Daoy (cell line): ENCODE results near the gene PCOLCE2. TPM values are rescaled to one million over a fixed set of nuclear protein-coding genes. Genes with fewer than 3 reads are reported as not detected.

Experiments used
- DNase-seq: peaks from one replicate; pipeline ENCODE4 v3.0.0-alpha.2; 2015; ENCODE audit warnings: low read depth
- total RNA-seq: library from RNA; depleted of rRNA; stranded (reverse); fragments of >200 nt; shearing (Covaris generic); gene quantifications from 2 replicates; pipeline ENCODE4 v1.2.3, GENCODE V29; 2014

Gene PCOLCE2
- total RNA-seq, 1 experiment from 2014 or later, result 27.8 TPM

DNA sequence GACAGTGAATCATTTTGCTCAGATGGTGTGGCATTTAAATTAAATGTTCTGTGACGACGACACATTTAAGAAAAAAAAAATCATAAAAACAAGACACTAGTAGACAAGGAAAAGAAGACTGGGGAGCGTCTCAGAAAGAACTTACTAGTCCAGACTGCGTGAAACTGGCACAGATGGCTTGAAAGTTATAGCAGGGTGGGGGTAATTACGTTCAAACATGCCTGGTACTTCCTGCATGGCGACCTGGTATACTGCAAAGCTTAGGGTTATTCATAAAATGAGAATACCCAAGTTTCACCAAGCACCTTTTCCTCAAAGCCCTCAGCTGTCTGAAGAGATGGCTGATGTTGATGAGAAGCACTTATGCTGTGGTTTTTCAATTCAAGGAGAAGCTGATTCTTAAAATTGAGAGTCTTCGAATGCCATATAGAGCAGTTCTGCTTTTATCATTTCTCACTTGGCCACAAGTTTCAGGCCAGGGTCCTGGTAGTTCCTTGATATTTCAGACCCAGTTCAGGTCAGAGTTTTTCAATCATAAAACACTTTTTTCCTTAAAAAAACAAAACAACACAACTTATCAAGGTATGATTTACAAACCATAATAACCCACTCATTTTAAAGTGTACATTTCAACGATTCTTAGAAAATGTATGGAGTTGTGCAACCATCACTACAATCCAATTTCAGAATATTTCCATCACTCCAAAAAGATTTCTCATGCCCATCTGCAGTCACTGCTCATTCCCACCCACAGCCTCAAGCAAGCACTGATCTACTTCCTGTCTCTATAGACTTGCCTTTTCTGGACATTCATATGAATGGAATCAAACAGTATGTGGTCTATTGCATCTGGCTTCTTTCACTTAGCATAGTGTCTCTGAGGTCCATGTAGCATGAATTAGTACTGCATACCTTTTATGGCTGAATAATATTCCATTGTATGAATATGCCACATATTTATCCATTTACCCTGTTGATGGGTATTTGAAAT, 24.7 kb downstream of the PCOLCE2 start:
- DNase-seq, result peak; percentile 8

DNA sequence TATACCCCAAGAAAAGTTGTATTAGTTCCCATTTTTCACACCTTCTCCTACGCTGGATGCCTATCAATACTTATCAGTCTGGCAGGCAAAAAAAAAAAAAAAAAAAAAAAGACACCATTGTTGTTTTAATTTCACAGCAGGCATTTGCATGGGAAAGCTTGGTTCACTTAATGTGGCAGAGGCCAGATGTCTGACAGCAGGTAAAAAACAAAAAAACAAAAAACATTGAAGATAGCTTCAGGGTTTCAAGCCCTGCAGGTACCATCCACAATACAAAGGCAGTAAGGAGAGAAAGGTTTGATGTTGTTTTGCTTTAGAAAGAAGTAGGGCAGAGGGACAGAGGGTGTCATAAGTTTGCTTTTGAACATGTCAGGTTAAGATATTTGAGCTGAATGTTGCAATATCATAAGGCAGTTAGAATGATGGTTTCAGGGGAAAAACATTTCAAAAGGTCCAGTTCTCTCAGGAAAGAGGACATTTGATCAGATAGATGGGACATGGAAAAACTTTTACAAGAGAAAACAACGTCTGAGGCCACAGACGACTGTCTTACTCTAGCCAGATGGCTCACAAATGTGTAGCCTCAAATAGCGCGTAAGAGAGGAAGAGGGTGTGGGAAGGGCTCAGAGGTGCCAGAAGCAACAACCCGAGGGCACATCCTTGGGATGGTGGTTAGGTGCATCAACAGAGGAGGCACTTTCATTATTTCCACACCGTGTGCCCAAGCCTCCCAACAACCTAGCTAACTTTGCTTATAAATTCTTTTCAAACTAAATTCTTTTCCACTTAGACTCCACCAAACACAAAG, 25.7 kb downstream of the PCOLCE2 start:
- DNase-seq, result peak; percentile 91

DNA sequence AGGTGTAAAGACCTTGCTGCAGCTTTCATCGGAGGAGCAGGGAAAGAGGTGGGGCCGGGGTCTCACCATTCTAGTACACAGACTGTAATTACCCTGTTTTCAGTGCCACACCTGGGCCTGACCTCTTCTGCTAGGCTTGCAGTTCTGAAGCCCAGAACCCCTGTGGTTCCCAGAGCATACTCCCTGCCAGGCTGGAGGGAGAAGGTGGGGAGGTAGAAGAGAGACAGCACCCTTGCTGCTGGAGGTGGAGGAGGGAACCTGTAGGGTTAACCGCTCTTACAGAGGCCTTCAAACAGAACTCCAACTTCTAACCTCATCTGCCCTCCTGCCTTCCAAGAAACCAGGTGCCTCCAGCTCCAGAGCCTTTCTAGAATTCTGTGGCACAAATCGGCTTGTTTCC, 27.0 kb downstream of the PCOLCE2 start:
- DNase-seq, result no peak

DNA sequence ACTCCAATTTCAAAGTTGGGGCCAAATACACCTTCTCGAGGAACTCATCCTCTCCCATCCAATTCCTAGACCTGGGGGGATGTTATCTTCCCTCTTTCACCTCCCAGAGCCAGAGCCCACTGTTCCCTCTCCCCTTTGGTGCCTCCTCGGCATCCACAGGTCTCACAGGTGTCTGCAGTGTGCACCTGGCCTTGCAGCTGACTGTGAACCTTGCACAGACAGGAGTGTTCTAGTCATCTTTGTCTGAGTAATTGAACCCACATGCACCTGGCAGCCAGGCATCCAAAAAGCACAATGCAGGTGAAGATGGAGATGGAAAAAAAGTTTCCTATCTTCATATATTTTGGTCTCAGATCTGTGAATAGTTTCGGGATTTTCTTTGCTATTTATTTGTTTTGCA, 30.8 kb downstream of the PCOLCE2 start:
- DNase-seq, result no peak

DNA sequence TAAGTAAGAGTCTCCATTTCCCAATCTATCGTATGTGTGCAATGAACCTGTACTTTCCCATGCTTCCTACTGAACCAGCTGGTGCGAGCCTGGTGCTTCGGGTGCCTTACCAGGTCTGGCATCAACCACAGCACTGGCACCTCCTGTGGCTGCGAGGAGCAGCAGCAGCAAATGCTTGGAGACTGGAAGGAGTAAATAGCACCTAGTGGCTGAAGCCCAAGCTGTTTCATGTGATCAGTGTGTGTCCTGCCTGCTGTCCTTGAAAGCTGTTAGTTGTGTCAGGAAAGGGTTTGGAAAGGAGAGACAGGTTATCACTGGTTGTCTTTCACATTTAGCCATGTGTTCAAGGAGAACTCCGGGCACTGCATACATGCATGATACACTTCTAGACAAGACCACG, 31.8 kb downstream of the PCOLCE2 start:
- peak; percentile 43 for DNase-seq

DNA sequence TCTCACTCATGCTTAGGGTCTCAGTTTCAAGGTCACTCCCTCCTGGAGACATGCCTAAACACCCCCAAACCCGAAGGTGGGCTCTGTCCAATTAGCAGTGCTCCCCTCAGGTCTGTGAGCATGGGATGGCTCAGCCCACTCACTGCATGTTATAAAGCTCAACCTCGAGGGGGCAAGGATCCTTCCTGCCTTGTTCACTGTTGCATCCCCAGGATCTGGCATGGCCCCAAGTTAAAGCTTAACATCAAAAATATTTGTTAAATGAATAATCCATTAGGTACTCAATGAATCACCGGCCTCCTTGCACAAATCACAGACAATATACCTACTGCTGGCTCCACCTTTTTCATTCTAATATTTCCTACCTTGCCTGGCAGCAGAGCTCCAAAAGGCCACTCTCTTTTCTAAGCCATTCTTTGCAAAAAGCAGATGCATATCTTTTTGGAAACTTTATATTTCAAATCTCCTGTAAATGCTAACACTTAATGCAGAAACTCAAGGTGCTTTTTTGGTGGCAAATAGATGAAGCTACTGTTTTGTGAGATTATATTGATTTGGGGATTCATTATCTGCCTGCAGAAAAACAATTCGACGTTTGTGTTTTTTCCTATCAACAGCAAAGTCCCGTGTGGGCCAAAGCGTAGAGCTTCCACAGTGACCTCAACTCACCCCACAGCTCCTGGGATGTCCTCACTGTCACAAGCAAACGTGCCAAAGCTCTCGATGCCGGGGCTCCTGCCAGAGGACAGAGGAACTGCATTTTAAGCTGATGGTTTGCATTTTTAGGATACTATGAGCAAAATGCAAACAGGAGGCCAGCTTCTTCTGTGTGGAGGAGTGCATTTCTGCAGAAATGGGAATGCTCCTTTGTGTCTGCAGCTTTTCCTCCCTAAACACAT, 35.4 kb downstream of the PCOLCE2 start:
- peak; percentile 75 for DNase-seq

DNA sequence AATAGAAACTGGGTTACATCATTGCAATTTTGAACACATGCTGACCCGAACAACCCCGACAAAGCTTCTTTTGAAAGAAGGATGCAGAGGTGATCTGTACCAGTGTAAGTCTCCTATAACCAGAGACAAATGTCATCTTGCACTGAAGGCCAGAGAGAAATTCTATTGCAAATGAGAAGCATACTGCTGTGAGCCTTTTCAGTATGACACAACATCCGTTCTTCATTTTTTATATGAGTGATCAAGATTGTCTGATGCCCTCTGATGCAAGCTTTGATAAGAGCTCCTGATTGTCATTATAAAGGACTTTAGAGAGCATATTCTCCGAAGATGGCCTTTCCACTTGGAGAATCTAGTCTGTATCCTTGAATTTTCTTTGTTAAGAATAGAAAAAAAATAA, 36.9 kb downstream of the PCOLCE2 start:
- DNase-seq, result no peak

DNA sequence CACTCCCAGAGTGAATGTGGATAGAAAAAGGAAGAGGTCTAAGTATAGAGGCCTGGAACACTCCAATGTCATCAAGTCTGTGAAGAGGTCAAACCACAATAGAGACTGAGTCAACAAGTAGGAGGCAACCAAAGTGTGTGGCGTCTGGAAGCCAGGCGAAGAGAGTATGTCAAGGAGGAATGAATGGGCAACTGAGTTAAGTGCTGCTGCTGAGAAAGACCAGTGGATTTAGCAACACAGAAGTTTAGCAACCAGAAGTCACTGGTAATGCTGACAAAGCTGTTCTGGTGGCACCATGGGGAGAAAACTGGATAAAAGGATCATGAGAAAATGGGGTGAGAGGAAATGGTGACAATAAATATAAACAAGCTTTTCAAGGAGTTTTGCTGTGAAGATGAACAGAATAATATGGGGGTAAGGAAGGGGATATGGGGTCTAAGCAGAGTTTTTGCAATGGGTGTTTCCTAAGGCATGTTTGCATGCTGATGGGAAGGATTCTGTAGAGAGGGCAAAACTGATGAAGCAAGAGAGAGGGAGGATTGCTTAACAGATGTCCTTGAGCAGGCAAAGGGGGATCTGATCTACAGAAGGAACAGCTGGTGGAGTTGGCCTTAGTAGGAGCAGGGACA, 38.4 kb downstream of the PCOLCE2 start:
- peak; percentile 87 for DNase-seq

DNA sequence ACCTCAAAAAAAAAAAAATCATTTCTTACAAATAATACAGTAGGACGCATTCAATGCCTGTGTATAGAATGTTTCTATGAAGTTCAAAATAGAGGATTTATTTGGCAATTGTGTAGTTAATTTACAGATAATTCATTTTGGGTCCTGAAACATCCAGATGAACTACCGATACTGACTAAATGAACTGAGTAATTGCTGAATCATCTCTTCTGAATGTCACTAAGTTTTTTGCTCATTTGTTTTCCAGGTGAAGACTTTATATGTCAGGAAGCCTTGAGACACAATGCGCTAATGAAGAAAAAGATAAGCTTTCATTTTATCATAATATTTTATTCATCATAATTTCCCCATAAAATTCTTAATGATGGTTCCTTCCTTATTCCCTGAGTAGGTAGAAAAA, 39.7 kb downstream of the PCOLCE2 start:
- no peak for DNase-seq

DNA sequence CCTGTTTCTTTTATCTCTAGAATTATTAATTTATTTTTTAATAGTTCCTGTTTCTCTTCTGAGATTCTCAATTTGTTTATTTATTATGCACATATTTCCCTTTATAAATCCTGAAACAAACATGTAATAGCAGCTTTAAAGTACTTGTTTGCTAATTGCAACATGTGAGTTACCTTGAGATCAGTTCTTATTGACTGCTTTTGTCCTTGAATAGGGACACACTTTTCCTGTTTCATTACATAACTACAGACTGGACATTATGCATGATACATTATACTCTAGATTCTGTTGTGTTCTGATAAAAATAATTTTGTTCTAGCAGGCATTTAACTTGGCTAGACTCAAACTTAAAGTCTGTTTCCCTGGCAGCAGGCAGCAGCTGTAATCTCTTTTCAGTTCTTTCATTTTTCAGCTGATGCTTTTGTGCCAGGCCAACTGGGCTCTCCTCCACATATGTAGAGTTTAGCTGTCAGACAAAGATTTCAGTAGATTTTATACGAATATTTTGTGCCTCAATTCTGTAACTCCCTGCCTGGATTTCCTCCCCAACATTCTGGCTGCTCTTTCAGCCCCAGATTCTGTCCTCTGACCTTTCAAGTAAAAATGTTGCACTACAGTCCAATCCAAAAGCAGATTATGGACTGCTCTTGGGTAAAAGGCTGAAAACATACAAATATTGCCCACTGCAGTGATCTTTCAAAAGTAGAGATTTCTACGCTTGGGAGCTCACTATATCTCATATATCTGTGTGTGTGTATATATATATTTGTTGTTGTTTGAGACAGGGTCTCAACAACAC, 41.9 kb downstream of the PCOLCE2 start:
- DNase-seq, result no peak

DNA sequence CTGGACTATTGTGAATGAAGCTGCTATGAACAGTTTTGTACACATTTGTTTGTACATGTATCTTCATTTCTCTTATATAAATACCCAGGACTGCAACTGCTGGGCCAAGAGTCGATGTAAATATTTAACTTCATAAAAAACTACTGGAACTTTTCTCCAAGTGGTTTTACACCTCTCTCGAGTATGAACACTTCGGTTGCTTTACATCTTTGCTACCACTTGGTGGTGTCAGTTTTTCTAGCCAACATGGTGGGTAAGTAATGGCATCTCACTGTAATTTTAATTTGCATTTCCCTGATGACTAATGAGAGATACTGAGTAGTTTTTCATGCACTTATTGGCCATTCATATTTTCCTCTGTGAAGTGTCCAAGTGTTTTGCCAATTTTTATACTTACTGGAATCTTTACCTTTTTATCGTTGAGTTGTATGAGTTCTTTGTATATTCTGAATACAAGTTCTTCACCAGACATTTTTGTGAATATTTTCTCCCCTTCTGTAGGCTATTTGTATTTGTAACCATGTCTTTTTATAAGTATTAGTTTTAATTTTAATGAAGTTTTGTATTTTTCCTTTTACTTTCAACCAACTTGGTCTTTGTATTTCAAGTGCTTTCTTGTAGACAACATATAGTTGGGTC, 44.4 kb downstream of the PCOLCE2 start:
- peak; percentile 63 for DNase-seq

DNA sequence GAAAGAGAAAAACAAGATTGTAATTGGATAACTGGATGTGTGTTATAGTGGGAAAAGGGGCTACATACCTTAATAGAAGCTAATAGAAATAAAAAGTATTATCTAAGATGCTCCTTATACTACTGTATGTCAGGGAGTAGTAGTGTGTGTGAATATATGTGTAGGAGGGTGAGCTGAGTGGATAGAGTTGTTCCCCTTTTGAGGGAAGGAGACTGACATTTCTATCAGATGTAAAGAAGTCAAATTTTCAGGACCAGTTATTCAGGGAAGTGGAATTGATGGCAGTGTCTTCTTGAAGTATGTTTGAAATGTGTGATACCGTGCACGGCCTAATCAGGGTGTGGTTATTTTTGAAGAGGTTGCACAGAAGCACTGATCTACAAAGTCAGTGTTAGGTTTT, 49.1 kb downstream of the PCOLCE2 start:
- no peak for DNase-seq

DNA sequence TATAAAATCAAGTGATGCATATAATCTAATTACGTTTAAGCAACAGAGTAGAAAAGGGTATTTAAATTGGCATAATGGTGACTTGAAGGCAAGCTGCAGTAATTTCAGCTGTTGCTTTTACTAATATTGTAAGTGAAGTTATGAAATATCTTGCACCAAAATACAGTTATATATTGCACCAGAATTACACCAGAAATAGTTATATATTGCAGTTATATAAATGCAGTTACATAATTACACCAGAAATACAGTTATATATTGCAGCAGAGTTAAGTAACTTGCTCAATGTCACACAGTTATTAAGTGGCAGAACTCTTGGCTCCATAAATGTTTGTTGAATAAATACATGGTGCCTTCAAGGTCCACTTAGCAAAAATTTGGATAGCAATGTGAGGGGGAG, 51.4 kb downstream of the PCOLCE2 start:
- no peak for DNase-seq

DNA sequence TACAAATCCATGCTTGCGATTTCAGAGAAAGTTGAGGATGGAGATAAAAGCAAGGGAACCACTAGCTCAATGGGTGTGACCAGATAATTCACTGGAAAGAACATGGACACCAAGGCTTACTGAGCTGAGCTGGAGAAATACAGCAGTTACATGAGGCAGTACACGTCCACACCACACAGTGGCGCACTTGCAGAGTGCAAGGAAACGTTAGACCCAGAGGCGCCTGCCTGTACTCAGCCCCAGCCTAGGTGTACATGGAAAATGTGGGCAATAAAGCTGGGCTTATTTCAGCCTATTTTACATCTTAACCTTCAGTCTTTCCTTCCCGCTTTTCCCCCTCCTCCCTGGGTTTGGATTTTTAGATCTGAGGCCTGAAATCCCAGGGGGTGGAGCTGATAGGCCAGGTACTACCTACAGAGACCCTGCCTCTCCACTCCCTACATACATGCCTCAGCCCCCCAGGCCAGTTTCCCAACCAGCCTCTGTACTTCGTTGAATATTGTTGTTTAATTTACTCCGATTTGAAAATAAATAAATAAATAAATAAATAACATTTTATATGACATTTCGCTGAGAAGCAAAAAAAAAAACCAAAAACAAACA, 60.1 kb downstream of the PCOLCE2 start:
- peak; percentile 83 for DNase-seq

DNA sequence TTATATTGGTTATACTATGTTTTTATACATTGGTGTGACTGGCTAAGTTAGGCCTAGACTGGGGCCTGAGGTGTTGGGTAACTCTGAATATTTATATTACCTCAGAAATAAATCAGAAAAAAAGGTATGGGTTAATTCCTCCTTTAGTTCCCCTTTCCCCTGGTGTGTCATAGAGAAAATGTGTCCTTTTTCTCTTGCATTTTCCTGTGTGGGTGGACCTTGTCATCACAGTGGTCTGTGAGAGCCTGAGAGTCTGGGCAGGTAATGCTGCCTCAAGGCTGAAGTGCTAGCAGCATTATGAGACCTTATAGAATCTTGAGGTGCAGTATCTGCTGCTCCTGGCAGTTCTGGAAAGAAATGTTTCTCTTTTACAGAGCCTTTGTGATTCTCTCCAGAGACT, 69.7 kb downstream of the PCOLCE2 start:
- no peak for DNase-seq

DNA sequence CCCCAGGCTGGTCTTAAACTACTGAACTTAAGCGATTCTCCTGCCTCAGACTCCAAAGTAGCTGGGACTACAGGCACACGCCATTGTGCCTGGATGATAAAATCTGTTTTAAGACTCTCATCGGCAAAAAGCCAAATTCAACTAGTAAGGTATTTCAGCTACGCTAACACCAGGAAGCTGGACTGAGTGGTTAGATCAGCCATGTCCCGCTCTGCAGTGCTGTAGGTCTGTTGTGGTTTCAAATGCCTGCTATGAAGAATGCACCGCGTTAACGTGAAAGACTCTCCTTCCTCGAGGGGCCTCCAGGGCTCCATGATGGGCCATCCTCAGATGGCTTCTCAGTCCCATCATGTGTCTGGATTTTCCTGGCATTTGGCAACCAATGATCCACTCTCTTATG, 70.2 kb downstream of the PCOLCE2 start:
- no peak for DNase-seq

DNA sequence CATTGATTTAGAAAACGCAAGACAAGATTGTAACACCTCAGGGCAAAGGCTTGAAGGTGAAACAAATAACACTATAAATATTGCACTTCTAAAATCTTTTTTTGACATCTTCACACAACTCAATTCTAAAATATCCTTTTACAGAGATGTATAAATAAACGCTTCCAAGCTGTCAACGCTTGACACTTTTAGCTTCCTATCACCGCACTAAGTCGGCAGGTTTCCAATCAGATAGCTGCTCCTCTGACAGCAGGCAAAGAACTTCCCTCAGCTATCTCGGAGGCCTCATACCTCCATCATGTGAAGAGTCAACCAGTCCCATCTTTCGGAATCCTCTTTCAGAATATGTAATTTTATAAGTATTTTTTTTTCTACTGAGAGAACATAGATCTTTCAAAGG, 71.0 kb downstream of the PCOLCE2 start:
- DNase-seq, result no peak

DNA sequence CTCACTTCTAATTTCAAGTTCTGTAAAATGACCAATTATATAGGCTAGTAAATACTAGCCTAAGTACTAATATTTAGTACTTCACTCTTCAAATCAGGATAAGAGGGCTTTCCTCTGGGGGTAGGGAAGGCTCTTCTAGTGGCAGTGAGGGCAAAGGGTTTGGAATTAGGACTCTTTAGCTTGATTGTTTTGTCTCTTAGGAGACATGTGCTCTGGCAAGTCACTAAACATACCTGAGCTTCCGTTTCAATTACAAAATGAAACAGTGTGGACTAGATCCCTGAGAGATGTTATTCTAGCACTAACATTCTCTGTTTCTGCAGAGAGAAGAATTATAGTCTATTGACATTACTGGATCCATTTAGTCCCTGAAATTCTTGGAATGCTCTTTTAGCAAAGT, 71.5 kb downstream of the PCOLCE2 start:
- DNase-seq, result no peak

DNA sequence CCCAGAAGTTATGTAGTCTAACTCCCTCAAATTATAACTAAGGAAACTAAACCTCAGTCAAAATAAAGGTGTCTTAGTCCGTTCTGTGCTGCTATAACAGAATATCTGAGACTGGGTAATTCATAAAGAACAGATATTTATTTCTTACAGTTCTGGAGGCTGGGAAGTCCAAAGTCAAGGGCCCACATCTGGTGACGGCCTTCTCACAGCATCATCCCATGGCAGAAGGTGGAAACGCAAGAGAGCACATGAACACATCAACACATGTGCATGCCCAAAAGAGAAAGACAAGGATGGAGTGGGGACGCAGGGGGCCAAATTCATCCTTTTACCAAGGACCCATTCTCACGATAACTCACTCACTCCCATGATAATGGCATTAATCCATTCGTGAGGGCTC, 73.1 kb downstream of the PCOLCE2 start:
- DNase-seq, result no peak

DNA sequence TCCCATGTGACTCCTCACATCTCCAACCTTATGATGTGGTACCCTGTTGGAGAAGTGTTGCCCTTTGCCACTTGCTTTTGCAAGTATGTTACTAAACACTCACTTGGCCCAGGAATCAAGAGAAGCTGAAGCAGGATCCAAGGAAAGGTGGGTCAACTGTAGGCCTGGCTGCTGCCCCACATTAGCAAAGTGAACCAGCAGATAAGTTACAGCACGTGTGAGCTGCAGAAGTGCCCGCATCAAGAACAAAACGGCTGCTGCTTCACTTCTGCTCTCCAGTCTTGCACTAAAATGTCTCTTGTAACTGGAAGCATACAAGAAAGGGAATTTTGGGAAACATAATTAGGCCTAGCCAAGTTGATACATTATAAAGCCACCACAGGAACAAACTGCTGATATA, 79.6 kb downstream of the PCOLCE2 start:
- no peak for DNase-seq
